OCI-M1 (cell line): Measurements from ENCODE around the gene CDKN3.

Source experiments
- DNase-seq: peaks from one replicate; lab custom pipeline; 2025; lab: John Stamatoyannopoulos, UW

CDKN3 gene

GRCh38 chr14:54396493-54397335 lies at the start of gene CDKN3:
TSS of gene CDKN3 (plus strand) at chr14:54397007. CDS start at chr14:54397069, 62 bp downstream.
- peak; percentile 98 for DNase-seq

GRCh38 chr14:54347044-54347443 lies 49.8 kb upstream of the CDKN3 start:
- no peak for DNase-seq

GRCh38 chr14:54348001-54348611 lies 48.7 kb upstream of the CDKN3 start:
- peak; percentile 75 for DNase-seq

- no peak for DNase-seq
These were observed 47.7 kb upstream of the CDKN3 start for GRCh38 chr14:54348923-54349620.

- no peak for DNase-seq
These were observed 47.1 kb upstream of the CDKN3 start for GRCh38 chr14:54349713-54350112.

GRCh38 chr14:54350203-54350602 lies 46.6 kb upstream of the CDKN3 start:
- DNase-seq = no peak

GRCh38 chr14:54353266-54353665 lies 43.5 kb upstream of the CDKN3 start:
- no peak for DNase-seq

GRCh38 chr14:54353694-54354093 lies 43.1 kb upstream of the CDKN3 start:
- no peak for DNase-seq

GRCh38 chr14:54354096-54354495 lies 42.7 kb upstream of the CDKN3 start:
- DNase-seq = peak; percentile 74

GRCh38 chr14:54354968-54355641 lies 41.7 kb upstream of the CDKN3 start:
- DNase-seq = no peak

GRCh38 chr14:54355698-54356097 lies 41.1 kb upstream of the CDKN3 start:
- DNase-seq = no peak

- no peak for DNase-seq
These were observed 40.6 kb upstream of the CDKN3 start for GRCh38 chr14:54356172-54356571.

GRCh38 chr14:54360667-54361066 lies 36.1 kb upstream of the CDKN3 start:
- DNase-seq = no peak

GRCh38 chr14:54362089-54362504 lies 34.7 kb upstream of the CDKN3 start:
- DNase-seq = no peak

- no peak for DNase-seq
These were observed 33.9 kb upstream of the CDKN3 start for GRCh38 chr14:54362759-54363437.

GRCh38 chr14:54364555-54365415 lies 32.0 kb upstream of the CDKN3 start:
- DNase-seq = no peak

- DNase-seq = peak; percentile 74
These were observed 29.8 kb upstream of the CDKN3 start for GRCh38 chr14:54366736-54367735.

- no peak for DNase-seq
These were observed 28.5 kb upstream of the CDKN3 start for GRCh38 chr14:54368291-54368690.

GRCh38 chr14:54369343-54369742 lies 27.5 kb upstream of the CDKN3 start:
- DNase-seq = no peak
